Esophagus squamous epithelium (tissue), 4 donors: ENCODE results near the gene RAB36.

ENCODE experiments used
- CTCF ChIP-seq, 6 experiments: fragments of 450-650 bp in 4 of 6; fragments of 200-600 bp in 2 of 6; sonication (generic) in 2 of 6; IDR thresholded peaks; one replicate each; pipeline ENCODE4 v1.5.1; 2016 to 2019; ENCODE audit warnings: antibody characterized with exemption in 6 of 6, mild to moderate bottlenecking in 4 of 6, moderate library complexity in 4 of 6
- POLR2A ChIP-seq, 4 donors: fragments of 450-650 bp; IDR thresholded peaks; one replicate each; pipeline ENCODE4 v1.6.1; 2017; ENCODE audit warnings: antibody characterized with exemption in 4 of 4, mild to moderate bottlenecking in 4 of 4, moderate library complexity in 3 of 4

GRCh38 chr22:23113847-23114720 is 31.2 kb upstream of the RAB36 start:
- TF ChIP-seq CTCF (IDR thresholded peaks at IDR 0.05) (no peak), POLR2A (IDR thresholded peaks at IDR 0.05) (no peak)
